Trophoblast cell (in vitro differentiated cells and primary cell): ENCODE data around the gene TNFAIP8L1.

Experiments used
- DNase-seq, 2 donors: peaks; one replicate each; pipeline ENCODE4 v3.0.0-alpha.2; 2016
- H2AFZ ChIP-seq: 2 replicates; pipeline ENCODE4 v1.6.1; 2013; ENCODE audit warnings: low read length, moderate library complexity, mild to moderate bottlenecking; ENCODE audit not compliant: insufficient read depth, poor library complexity
- H2AK5ac ChIP-seq: 2 replicates; pipeline ENCODE4 v1.6.1; 2013; ENCODE audit warnings: mild to moderate bottlenecking, low read length
- H2BK120ac ChIP-seq: 2 replicates; pipeline ENCODE4 v1.6.1; 2013; ENCODE audit warnings: low read length, mild to moderate bottlenecking, moderate library complexity; ENCODE audit not compliant: insufficient read depth, poor library complexity
- H2BK12ac ChIP-seq: 2 replicates; pipeline ENCODE4 v1.6.1; 2013; ENCODE audit warnings: mild to moderate bottlenecking, low read length, moderate library complexity
- H2BK5ac ChIP-seq: 2 replicates; pipeline ENCODE4 v1.6.1; 2013; ENCODE audit warnings: low read length, low read depth, moderate library complexity, mild to moderate bottlenecking; ENCODE audit not compliant: poor library complexity
- H3K14ac ChIP-seq: 2 replicates; pipeline ENCODE4 v1.6.1; 2013; ENCODE audit warnings: mild to moderate bottlenecking, low read length
- H3K18ac ChIP-seq: 2 replicates; pipeline ENCODE4 v1.6.1; 2013; ENCODE audit warnings: mild to moderate bottlenecking, low read length
- H3K23ac ChIP-seq: 2 replicates; pipeline ENCODE4 v1.6.1; 2013; ENCODE audit warnings: low read length
- H3K27ac ChIP-seq: 2 replicates; pipeline ENCODE4 v1.5.1; 2013; ENCODE audit warnings: low read depth, mild to moderate bottlenecking, inconsistent platforms, low read length, moderate library complexity
- H3K27me3 ChIP-seq: 2 replicates; pipeline ENCODE4 v1.6.1; 2013; ENCODE audit warnings: inconsistent platforms, mild to moderate bottlenecking, low read length, moderate library complexity; ENCODE audit not compliant: insufficient read depth
- H3K36me3 ChIP-seq, 2 experiments: 1 replicate in 1 of 2; 2 replicates in 1 of 2; pipeline ENCODE4 v1.6.1; 2013; ENCODE audit warnings: low read length in 2 of 2, mild to moderate bottlenecking in 2 of 2, moderate library complexity in 1 of 2; ENCODE audit not compliant: insufficient read depth in 2 of 2, control insufficient read depth in 1 of 2
- H3K4ac ChIP-seq: 2 replicates; pipeline ENCODE4 v1.6.1; 2013; ENCODE audit warnings: low read depth, mild to moderate bottlenecking, low read length, moderate library complexity
- H3K4me1 ChIP-seq, 2 experiments: 1 replicate in 1 of 2; 2 replicates in 1 of 2; pipeline ENCODE4 v1.6.1; 2013; ENCODE audit warnings: low read length in 2 of 2, mild to moderate bottlenecking in 2 of 2, moderate library complexity in 1 of 2; ENCODE audit not compliant: insufficient read depth in 2 of 2, control insufficient read depth in 1 of 2
- H3K4me2 ChIP-seq: 2 replicates; pipeline ENCODE4 v1.6.1; 2013; ENCODE audit warnings: inconsistent platforms, mild to moderate bottlenecking, low read length, moderate library complexity
- H3K4me3 ChIP-seq: 2 replicates; pipeline ENCODE4 v1.5.1; 2013; ENCODE audit warnings: mild to moderate bottlenecking, low read depth, low read length, inconsistent platforms
- H3K79me1 ChIP-seq: one replicate; pipeline ENCODE4 v1.6.1; 2013; ENCODE audit warnings: low read length
- H3K79me2 ChIP-seq: 2 replicates; pipeline ENCODE4 v1.6.1; 2013; ENCODE audit warnings: low read length, mild to moderate bottlenecking; ENCODE audit not compliant: control insufficient read depth, insufficient read depth, poor library complexity
- H3K9ac ChIP-seq: 2 replicates; pipeline ENCODE4 v1.6.1; 2013; ENCODE audit warnings: mild to moderate bottlenecking, low read length
- H3K9me3 ChIP-seq: 2 replicates; pipeline ENCODE4 v1.6.1; 2013; ENCODE audit warnings: low read depth, mild to moderate bottlenecking, control low read depth, inconsistent platforms, low read length; ENCODE audit not compliant: insufficient read depth
- H4K12ac ChIP-seq: 2 replicates; pipeline ENCODE4 v1.6.1; 2013; ENCODE audit warnings: low read depth, mild to moderate bottlenecking, low read length, moderate library complexity
- H4K8ac ChIP-seq: 2 replicates; pipeline ENCODE4 v1.6.1; 2013; ENCODE audit warnings: low read depth, mild to moderate bottlenecking, low read length, moderate library complexity
- H4K91ac ChIP-seq: one replicate; pipeline ENCODE4 v1.6.1; 2013; ENCODE audit warnings: low read depth, mild to moderate bottlenecking, low read length, moderate library complexity
- WGBS: extraction: QIAGEN DNeasy Blood & Tissue Kit; methylation state at CpG from one replicate; pipeline ENCODE4 v1.1.7; 2013; ENCODE audit warnings: missing lambda C conversion rate; ENCODE audit not compliant: insufficient read length, insufficient coverage; ENCODE audit errors: extremely low coverage; 5-methylcytosine and 5-hydroxymethylcytosine counted together

Gene TNFAIP8L1

GRCh38 chr19:4645718-4646117 is 6.4 kb downstream of the TNFAIP8L1 start:
- no peak overlapping the region for H2BK120ac ChIP-seq
- peak; percentile 98 for DNase-seq
- H3K14ac ChIP-seq, result no peak overlapping the region
- no peak overlapping the region for H4K12ac ChIP-seq
- H4K8ac ChIP-seq, result no peak overlapping the region
- H3K23ac ChIP-seq, result no peak overlapping the region
- H3K4me1 ChIP-seq, result peaks cover 0 to 2% of the 10 kb centered on the region in 2 experiments
- H2BK12ac ChIP-seq, result no peak overlapping the region
- no peak overlapping the region for H4K91ac ChIP-seq
- H3K27me3 ChIP-seq, result no peaks in the 10 kb centered on the region
- no peaks in the 10 kb centered on the region for H3K79me1 ChIP-seq
- H3K36me3 ChIP-seq, result peaks cover 0 to 2% of the 10 kb centered on the region in 2 experiments
- no peaks in the 10 kb centered on the region for H3K79me2 ChIP-seq
- H2AK5ac ChIP-seq, result no peak overlapping the region
- no CpG with 5 or more reads among the region's 4 CpGs for WGBS
- no peak overlapping the region for H3K18ac ChIP-seq
- no peak overlapping the region for H3K4me3 ChIP-seq
- no peak overlapping the region for H2AFZ ChIP-seq
- no peak overlapping the region for H2BK5ac ChIP-seq
- H3K9ac ChIP-seq, result no peak overlapping the region
- H3K4ac ChIP-seq, result no peak overlapping the region
- no peak overlapping the region for H3K4me2 ChIP-seq
- no peak overlapping the region for H3K27ac ChIP-seq
- peaks cover 5% of the 10 kb centered on the region for H3K9me3 ChIP-seq

GRCh38 chr19:4647676-4648644 is 8.6 kb downstream of the TNFAIP8L1 start:
- Histone ChIP-seq H3K79me2 (no peaks in the 10 kb centered on the region), H2BK5ac (no peak overlapping the region), H3K9me3 (peaks cover 5% of the 10 kb centered on the region), H3K36me3 (peaks cover 10 to 12% of the 10 kb centered on the region in 2 experiments), H3K4ac (no peak overlapping the region), H2BK120ac (no peak overlapping the region), H4K91ac (no peak overlapping the region), H3K27ac (no peak overlapping the region), H3K79me1 (no peaks in the 10 kb centered on the region), H3K4me3 (no peak overlapping the region), H3K18ac (no peak overlapping the region), H3K23ac (no peak overlapping the region), H3K4me1 (peaks cover 0 to 2% of the 10 kb centered on the region in 2 experiments), H2BK12ac (no peak overlapping the region), H4K12ac (no peak overlapping the region), H3K4me2 (no peak overlapping the region), H2AFZ (no peak overlapping the region), H3K9ac (no peak overlapping the region), H2AK5ac (no peak overlapping the region), H3K14ac (no peak overlapping the region), H3K27me3 (no peaks in the 10 kb centered on the region), H4K8ac (no peak overlapping the region)
- WGBS, result no CpG with 5 or more reads among the region's 20 CpGs
- no peak for DNase-seq

GRCh38 chr19:4649392-4650047 is 10.2 kb downstream of the TNFAIP8L1 start:
- no peak overlapping the region for H3K27ac ChIP-seq
- H2AFZ ChIP-seq, result no peak overlapping the region
- H4K12ac ChIP-seq, result no peak overlapping the region
- H3K14ac ChIP-seq, result no peak overlapping the region
- peaks cover 0 to 2% of the 10 kb centered on the region in 2 experiments for H3K4me1 ChIP-seq
- no peak overlapping the region for H3K4me2 ChIP-seq
- peaks cover 5% of the 10 kb centered on the region for H3K9me3 ChIP-seq
- H2AK5ac ChIP-seq, result no peak overlapping the region
- H2BK12ac ChIP-seq, result no peak overlapping the region
- peaks cover 15 to 18% of the 10 kb centered on the region in 2 experiments for H3K36me3 ChIP-seq
- H3K27me3 ChIP-seq, result no peaks in the 10 kb centered on the region
- no peak overlapping the region for H4K91ac ChIP-seq
- no peaks in the 10 kb centered on the region for H3K79me2 ChIP-seq
- H3K9ac ChIP-seq, result peak overlapping the region; percentile 33
- H3K4ac ChIP-seq, result no peak overlapping the region
- H3K18ac ChIP-seq, result no peak overlapping the region
- no CpG with 5 or more reads among the region's 19 CpGs for WGBS
- H2BK120ac ChIP-seq, result no peak overlapping the region
- H3K4me3 ChIP-seq, result no peak overlapping the region
- H3K79me1 ChIP-seq, result no peaks in the 10 kb centered on the region
- no peak overlapping the region for H2BK5ac ChIP-seq
- no peak overlapping the region for H3K23ac ChIP-seq
- H4K8ac ChIP-seq, result no peak overlapping the region
- DNase-seq, result no peak

DNA sequence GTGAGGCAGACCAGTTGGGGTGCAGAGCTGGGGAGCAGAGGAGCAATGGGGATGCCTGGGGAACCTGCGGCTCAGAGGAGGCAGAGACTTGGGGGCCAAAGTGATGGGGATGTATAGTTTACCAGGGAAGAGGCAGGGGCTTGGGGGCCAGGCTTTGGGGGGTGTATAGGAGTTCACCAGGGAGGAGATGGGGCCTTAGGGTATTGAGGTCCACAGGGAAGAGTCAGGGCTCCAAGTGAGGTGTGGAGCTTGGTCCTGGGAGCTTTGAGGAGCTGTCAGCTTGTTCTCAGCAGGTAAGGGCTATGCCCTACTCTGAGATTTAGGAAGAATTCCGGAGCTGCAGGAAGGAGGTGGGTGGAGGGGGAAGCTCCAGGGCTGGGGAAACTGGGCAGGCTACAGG is 10.8 kb downstream of the TNFAIP8L1 start:
- Histone ChIP-seq H4K12ac (no peak overlapping the region), H3K27ac (no peak overlapping the region), H2AFZ (no peak overlapping the region), H3K79me2 (no peaks in the 10 kb centered on the region), H2BK5ac (no peak overlapping the region), H3K4me2 (no peak overlapping the region), H3K14ac (no peak overlapping the region), H3K9me3 (peaks cover 7% of the 10 kb centered on the region), H3K27me3 (no peaks in the 10 kb centered on the region), H4K91ac (no peak overlapping the region), H3K4me1 (peaks cover 0 to 2% of the 10 kb centered on the region in 2 experiments), H3K9ac (no peak overlapping the region), H3K4ac (no peak overlapping the region), H2BK12ac (no peak overlapping the region), H2AK5ac (no peak overlapping the region), H4K8ac (no peak overlapping the region), H2BK120ac (no peak overlapping the region), H3K79me1 (no peaks in the 10 kb centered on the region), H3K23ac (no peak overlapping the region), H3K18ac (no peak overlapping the region), H3K4me3 (no peak overlapping the region), H3K36me3 (peaks cover 18 to 20% of the 10 kb centered on the region in 2 experiments)
- WGBS, result no CpG with 5 or more reads among the region's 2 CpGs
- no peak for DNase-seq
